GM21526 (cell line): ENCODE results near the gene IFNK.

Experiments used
- ATAC-seq: cut with Tn5 transposase; IDR thresholded peaks from one replicate; pipeline ENCODE4 v1.9.1; 2021; ENCODE audit warnings: moderate library complexity; ENCODE audit not compliant: unreplicated experiment, low FRiP score

The IFNK gene

GRCh38 chr9:27510780-27511179, 13.3 kb upstream of the IFNK start:
- no peak for ATAC-seq

DNA sequence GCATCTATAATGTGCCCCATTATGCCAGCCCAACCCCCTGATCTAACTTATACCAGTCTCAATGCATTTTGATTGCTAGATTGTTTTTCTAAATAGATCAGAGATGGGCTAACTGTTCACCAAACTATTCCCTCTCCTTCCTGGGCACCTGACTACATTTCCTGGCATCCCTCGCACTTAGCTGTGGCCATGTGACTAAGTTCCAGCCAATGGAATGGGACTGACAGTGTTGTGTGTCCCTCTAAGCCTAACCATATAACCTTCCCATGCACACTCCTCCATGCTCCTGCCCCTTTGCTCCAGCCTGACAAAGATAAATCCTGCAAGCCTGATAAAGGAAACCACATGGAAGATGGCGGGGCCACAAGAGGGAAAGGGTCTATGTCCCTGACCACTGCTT, 12.3 kb upstream of the IFNK start:
- no peak for ATAC-seq

GRCh38 chr9:27514551-27514950, 9.5 kb upstream of the IFNK start:
- no peak for ATAC-seq

GRCh38 chr9:27518006-27518405, 6.1 kb upstream of the IFNK start:
- no peak for ATAC-seq

DNA sequence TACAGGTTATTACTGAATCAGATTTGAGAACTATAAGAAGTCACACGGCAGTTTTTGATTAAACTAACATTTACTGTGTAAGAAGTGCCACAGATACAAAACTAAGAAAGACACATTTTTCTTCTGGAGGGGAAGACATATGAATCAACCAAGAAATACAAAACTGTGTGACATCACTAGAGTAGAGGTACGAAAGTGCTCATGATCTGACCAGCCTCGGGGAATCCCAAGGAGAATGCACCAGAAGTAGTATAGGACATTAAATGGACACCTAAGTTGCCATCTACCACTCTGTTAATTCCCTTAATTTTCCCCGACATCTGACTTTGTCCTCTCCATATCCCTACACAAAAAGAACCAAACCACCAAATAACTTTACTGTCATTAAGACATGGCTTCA, 5.3 kb upstream of the IFNK start:
- ATAC-seq: no peak

DNA sequence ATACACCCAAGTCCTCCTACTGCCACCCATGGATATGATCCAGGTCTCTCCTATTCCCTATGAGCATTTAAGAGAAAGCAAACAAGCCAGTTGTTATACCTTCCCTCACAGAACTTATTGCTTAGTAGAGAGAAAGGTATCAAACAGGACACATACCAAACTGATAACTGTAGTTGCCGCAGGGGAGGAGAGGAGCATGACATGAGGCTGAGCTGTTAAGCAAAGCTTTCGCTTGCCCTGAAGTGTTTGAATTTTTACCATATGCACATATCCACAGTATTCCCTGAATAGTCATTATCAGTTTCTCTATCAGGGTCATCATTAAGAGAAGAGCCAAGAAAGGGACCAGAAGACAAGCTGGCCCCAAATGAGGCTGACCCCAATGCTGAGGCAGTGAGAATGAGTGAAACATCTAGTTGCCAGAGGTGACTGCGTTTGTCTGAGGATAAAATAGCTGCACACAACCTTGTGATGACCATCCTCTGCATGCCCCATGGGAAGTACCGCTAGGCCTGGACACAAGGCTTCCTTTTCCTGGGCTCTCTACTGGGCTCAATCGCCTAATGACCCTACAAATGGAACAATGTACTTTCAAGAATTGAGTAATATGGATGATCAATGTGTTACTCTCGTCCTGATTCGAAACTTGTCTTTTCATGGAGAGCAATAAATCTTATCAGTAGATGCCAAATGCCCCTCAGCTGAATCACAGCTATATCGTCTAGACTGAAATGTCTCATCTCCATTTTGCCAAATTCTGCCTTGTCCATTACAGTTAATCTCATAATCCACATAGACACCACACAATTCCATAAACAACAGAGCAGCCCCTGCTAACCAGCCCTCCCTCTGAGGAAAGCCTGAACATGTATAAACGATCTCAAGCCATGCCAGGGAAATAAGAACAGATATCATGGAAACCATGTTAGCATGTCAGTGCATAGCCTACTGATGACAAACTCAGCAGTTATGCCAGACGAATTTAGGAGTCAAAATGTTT, 4.3 kb upstream of the IFNK start:
- ATAC-seq: no peak

- ATAC-seq: no peak
Measured at GRCh38 chr9:27520986-27521385, 3.1 kb upstream of the IFNK start.

DNA sequence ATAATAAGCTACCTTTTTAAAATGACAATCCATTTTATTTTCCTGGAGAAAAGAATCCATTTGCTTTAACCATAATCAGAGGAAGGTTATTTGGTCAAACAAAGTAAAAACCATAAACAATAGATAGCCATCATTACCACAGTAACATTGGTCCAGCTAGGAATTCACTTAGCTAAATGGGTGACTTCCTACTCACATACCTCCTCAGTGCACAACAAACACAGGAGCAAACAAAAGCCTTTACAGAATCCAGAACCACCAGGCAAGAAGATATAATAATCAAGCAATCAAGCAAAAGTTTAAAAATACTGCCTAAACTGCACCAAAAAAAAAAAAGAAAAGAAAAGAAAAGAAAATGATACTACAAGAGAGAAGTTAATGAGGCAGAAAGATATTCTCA, 949 bp upstream of the IFNK start:
- no peak for ATAC-seq

DNA sequence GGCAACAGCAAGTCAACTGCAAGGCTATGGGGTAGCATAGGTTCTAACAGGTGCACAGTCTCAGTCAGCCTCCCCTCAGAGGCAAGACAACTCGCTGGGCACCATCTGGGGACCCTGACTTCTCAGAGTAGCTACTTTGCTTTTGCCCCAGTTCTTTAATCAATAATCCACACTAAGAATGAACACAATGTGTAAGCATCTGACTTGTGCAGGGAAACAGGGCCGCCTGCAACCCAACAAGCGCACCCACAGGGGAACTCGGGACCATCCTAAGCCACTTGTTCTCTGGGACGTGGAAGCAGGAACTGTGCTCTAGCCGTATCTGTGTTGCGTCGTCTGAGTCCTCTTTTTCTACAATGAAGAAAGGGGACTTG, 3.6 kb downstream of the IFNK start:
- no peak for ATAC-seq

GRCh38 chr9:27528076-27528885, 4.2 kb downstream of the IFNK start:
- ATAC-seq: peak; percentile 51

DNA sequence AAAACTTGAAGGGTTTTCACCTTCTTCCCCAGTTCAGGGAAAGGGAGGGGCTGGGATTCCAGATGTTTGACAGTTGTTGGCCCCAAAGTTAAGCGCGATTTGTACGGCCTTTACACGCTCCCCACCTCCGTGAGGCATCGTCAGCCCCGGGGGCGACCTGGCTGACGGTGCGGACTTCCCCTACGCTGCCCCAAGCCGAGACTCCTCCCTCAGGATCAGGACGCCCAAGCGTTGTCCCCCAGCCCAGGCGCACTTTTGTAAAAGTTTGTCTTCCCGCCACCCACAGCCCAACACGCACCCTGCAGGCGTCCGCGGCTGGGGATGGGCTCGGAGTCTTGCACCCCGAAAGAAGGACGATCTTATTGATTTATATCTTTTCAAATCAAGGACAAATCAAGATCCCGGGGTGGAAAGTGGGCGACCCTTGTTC, 4.8 kb downstream of the IFNK start:
- ATAC-seq: peak; percentile 45

GRCh38 chr9:27529316-27530278, 5.5 kb downstream of the IFNK start, which contains the start of gene MOB3B:
MOB3B (minus strand) TSS chr9:27529814; CDS start chr9:27455550, 74,264 bp downstream.
- peak; percentile 87 for ATAC-seq

GRCh38 chr9:27530915-27531755, 7.0 kb downstream of the IFNK start:
- ATAC-seq: no peak

DNA sequence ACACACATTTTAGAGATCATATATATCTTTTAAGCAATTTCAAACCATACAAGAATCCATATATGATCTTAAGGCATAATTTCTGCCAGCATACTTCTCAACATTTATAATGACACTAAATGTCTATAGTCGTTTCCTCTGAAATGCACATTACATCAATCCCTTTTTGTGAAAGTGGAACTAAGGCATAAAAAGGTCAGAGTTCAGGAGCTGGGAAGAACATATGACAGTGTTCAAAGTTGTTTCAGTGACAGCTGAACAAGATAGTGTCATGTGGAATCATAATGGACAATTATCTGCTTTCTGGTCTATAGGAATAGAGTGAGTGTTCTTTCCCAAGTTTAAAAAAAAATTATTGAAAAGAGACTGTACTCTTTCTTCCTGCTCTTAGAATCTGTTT, 8.0 kb downstream of the IFNK start:
- no peak for ATAC-seq

GRCh38 chr9:27533311-27533710, 9.2 kb downstream of the IFNK start:
- ATAC-seq: no peak

GRCh38 chr9:27534131-27534530, 10.0 kb downstream of the IFNK start:
- ATAC-seq: no peak

- ATAC-seq: no peak
Measured at GRCh38 chr9:27534658-27535209, 10.6 kb downstream of the IFNK start.

GRCh38 chr9:27535701-27536118, 11.6 kb downstream of the IFNK start:
- ATAC-seq: peak; percentile 68

DNA sequence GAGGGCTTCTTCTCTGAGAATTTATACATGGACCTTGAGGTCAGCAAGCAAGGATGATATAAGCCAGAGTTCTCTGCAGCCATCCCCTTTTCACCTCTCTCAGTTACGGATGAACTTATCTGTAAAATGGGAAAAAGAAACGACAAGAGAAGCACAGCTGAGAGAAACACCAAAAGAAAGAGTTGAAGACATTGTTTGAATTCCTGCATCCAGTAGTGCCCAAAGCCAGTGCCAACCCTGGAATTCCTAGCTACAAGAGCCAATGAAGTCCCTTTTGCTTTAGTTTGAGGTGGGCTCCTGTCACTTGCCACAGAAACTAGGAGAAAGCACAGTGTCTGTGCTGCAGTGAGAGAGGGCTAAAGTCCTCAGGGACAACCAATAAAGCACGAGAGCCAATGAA, 12.1 kb downstream of the IFNK start:
- no peak for ATAC-seq
